Activated T-cell treated with anti-CD3 and anti-CD28 coated beads, Interleukin-2, amount 50 U/mL, for 24 hours (primary cell): ENCODE results near the gene KIF18A.
"Not testable (repeated sequence)": the region's sequence is repeated elsewhere in the genome, so short reads cannot be mapped to it uniquely, and the experiment has no call there.

Source experiments
- DNase-seq: peaks from one replicate; pipeline ENCODE4 v3.0.0-alpha.2; 2020
- H3K27ac Mint-ChIP-seq: 2 replicates; pipeline ENCODE4 v1.8.0; 2020; ENCODE audit warnings: mild to moderate bottlenecking, mixed read lengths
- H3K27me3 Mint-ChIP-seq: 2 replicates; pipeline ENCODE4 v1.8.0; 2020; ENCODE audit warnings: mixed read lengths
- H3K36me3 Mint-ChIP-seq: 2 replicates; pipeline ENCODE4 v1.8.0; 2020; ENCODE audit warnings: low read depth, mixed read lengths
- H3K4me1 Mint-ChIP-seq: 2 replicates; pipeline ENCODE4 v1.8.0; 2020; ENCODE audit warnings: low read depth, mixed read lengths
- H3K4me3 Mint-ChIP-seq: 2 replicates; pipeline ENCODE4 v1.8.0; 2020; ENCODE audit warnings: mild to moderate bottlenecking, moderate library complexity, mixed read lengths
- H3K9me3 Mint-ChIP-seq: 2 replicates; pipeline ENCODE4 v1.8.0; 2020; ENCODE audit warnings: mixed read lengths

Gene KIF18A

GRCh38 chr11:28092786-28093185 is 15.2 kb downstream of the KIF18A start:
- no peak overlapping the region for H3K27ac Mint-ChIP-seq
- H3K9me3 Mint-ChIP-seq = no peaks in the 10 kb centered on the region
- no peak for DNase-seq
- H3K36me3 Mint-ChIP-seq = peaks cover 37% of the 10 kb centered on the region
- no peaks in the 10 kb centered on the region for H3K27me3 Mint-ChIP-seq
- no peaks in the 10 kb centered on the region for H3K4me1 Mint-ChIP-seq
- H3K4me3 Mint-ChIP-seq = no peak overlapping the region

GRCh38 chr11:28090052-28090749 is 17.8 kb downstream of the KIF18A start:
- DNase-seq = no peak
- H3K9me3 Mint-ChIP-seq = no peaks in the 10 kb centered on the region
- no peaks in the 10 kb centered on the region for H3K4me1 Mint-ChIP-seq
- H3K36me3 Mint-ChIP-seq = peaks cover 27% of the 10 kb centered on the region
- H3K4me3 Mint-ChIP-seq = no peak overlapping the region
- no peaks in the 10 kb centered on the region for H3K27me3 Mint-ChIP-seq
- no peak overlapping the region for H3K27ac Mint-ChIP-seq

GRCh38 chr11:28089378-28089777 is 18.6 kb downstream of the KIF18A start:
- H3K36me3 Mint-ChIP-seq = peaks cover 27% of the 10 kb centered on the region
- H3K4me1 Mint-ChIP-seq = no peaks in the 10 kb centered on the region
- H3K27me3 Mint-ChIP-seq = no peaks in the 10 kb centered on the region
- H3K9me3 Mint-ChIP-seq = no peaks in the 10 kb centered on the region
- DNase-seq = no peak
- no peak overlapping the region for H3K27ac Mint-ChIP-seq
- H3K4me3 Mint-ChIP-seq = no peak overlapping the region

- H3K27me3 Mint-ChIP-seq, H3K4me3 Mint-ChIP-seq, H3K4me1 Mint-ChIP-seq, H3K9me3 Mint-ChIP-seq, H3K27ac Mint-ChIP-seq, DNase-seq: not testable (repeated sequence)
- H3K36me3 Mint-ChIP-seq = peaks cover 25% of the 10 kb centered on the region
Measured at GRCh38 chr11:28087693-28088092, 20.3 kb downstream of the KIF18A start.

GRCh38 chr11:28087192-28087591 is 20.8 kb downstream of the KIF18A start:
- not testable (repeated sequence) for H3K9me3 Mint-ChIP-seq, H3K27ac Mint-ChIP-seq, H3K4me3 Mint-ChIP-seq, H3K4me1 Mint-ChIP-seq, DNase-seq, H3K27me3 Mint-ChIP-seq
- H3K36me3 Mint-ChIP-seq = peaks cover 27% of the 10 kb centered on the region

GRCh38 chr11:28086569-28086968 is 21.4 kb downstream of the KIF18A start:
- Mint-ChIP-seq H3K4me3 (no peak overlapping the region), H3K9me3 (no peaks in the 10 kb centered on the region), H3K27me3 (no peaks in the 10 kb centered on the region), H3K4me1 (no peaks in the 10 kb centered on the region), H3K27ac (no peak overlapping the region), H3K36me3 (peaks cover 33% of the 10 kb centered on the region)
- DNase-seq = no peak

- no peaks in the 10 kb centered on the region for H3K4me1 Mint-ChIP-seq
- no peak overlapping the region for H3K4me3 Mint-ChIP-seq
- H3K36me3 Mint-ChIP-seq = peaks cover 38% of the 10 kb centered on the region
- no peaks in the 10 kb centered on the region for H3K27me3 Mint-ChIP-seq
- no peaks in the 10 kb centered on the region for H3K9me3 Mint-ChIP-seq
- DNase-seq = no peak
- H3K27ac Mint-ChIP-seq = no peak overlapping the region
Measured at GRCh38 chr11:28083118-28083517, 24.8 kb downstream of the KIF18A start.

- H3K36me3 Mint-ChIP-seq = peaks cover 43% of the 10 kb centered on the region
- DNase-seq = no peak
- no peaks in the 10 kb centered on the region for H3K9me3 Mint-ChIP-seq
Measured at GRCh38 chr11:28077521-28077920, 30.4 kb downstream of the KIF18A start.

GRCh38 chr11:28072321-28072720 is 35.6 kb downstream of the KIF18A start:
- Mint-ChIP-seq H3K9me3 (no peaks in the 10 kb centered on the region), H3K36me3 (peaks cover 25% of the 10 kb centered on the region), H3K27ac (no peak overlapping the region), H3K27me3 (no peaks in the 10 kb centered on the region), H3K4me3 (no peak overlapping the region), H3K4me1 (no peaks in the 10 kb centered on the region)
- DNase-seq = no peak

More at GRCh38 chr11:28077521-28077920, 30.4 kb downstream of the KIF18A start:
- H3K4me1 Mint-ChIP-seq = no peaks in the 10 kb centered on the region
- H3K4me3 Mint-ChIP-seq = no peak overlapping the region
- no peak overlapping the region for H3K27ac Mint-ChIP-seq
- no peaks in the 10 kb centered on the region for H3K27me3 Mint-ChIP-seq

GRCh38 chr11:28071305-28071704 is 36.7 kb downstream of the KIF18A start:
- H3K4me1 Mint-ChIP-seq = no peaks in the 10 kb centered on the region
- H3K9me3 Mint-ChIP-seq = no peaks in the 10 kb centered on the region
- H3K4me3 Mint-ChIP-seq = no peak overlapping the region
- H3K36me3 Mint-ChIP-seq = peaks cover 19% of the 10 kb centered on the region
- no peak for DNase-seq
- no peak overlapping the region for H3K27ac Mint-ChIP-seq
- no peaks in the 10 kb centered on the region for H3K27me3 Mint-ChIP-seq

GRCh38 chr11:28058333-28058732 is 49.6 kb downstream of the KIF18A start:
- H3K27me3 Mint-ChIP-seq = no peaks in the 10 kb centered on the region
- H3K36me3 Mint-ChIP-seq = peaks cover 41% of the 10 kb centered on the region
- no peaks in the 10 kb centered on the region for H3K4me1 Mint-ChIP-seq
- H3K4me3 Mint-ChIP-seq = no peak overlapping the region
- no peak overlapping the region for H3K27ac Mint-ChIP-seq
- no peaks in the 10 kb centered on the region for H3K9me3 Mint-ChIP-seq
- DNase-seq = no peak

GRCh38 chr11:28054821-28055220 is 53.1 kb downstream of the KIF18A start:
- Mint-ChIP-seq H3K36me3 (peaks cover 33% of the 10 kb centered on the region), H3K27ac (no peak overlapping the region), H3K4me3 (no peak overlapping the region), H3K27me3 (no peaks in the 10 kb centered on the region), H3K4me1 (no peaks in the 10 kb centered on the region), H3K9me3 (no peaks in the 10 kb centered on the region)
- DNase-seq = no peak

GRCh38 chr11:28049338-28050216 is 58.4 kb downstream of the KIF18A start:
- Mint-ChIP-seq H3K4me1 (no peaks in the 10 kb centered on the region), H3K36me3 (peaks cover 7% of the 10 kb centered on the region), H3K4me3 (no peak overlapping the region), H3K27ac (no peak overlapping the region), H3K9me3 (no peaks in the 10 kb centered on the region), H3K27me3 (no peaks in the 10 kb centered on the region)
- DNase-seq = no peak

- no peaks in the 10 kb centered on the region for H3K9me3 Mint-ChIP-seq
- H3K27me3 Mint-ChIP-seq = no peaks in the 10 kb centered on the region
- no peak overlapping the region for H3K27ac Mint-ChIP-seq
- H3K4me1 Mint-ChIP-seq = no peaks in the 10 kb centered on the region
- peaks cover 4% of the 10 kb centered on the region for H3K36me3 Mint-ChIP-seq
- DNase-seq = no peak
- H3K4me3 Mint-ChIP-seq = no peak overlapping the region
Measured at GRCh38 chr11:28048812-28049211, 59.1 kb downstream of the KIF18A start.
